Dendritic cell treated with granulocyte-macrophage colony-stimulating factor and Interleukin-4, amounts not matched to agents 40 ng/mL and 50 ng/mL, for 4 days (primary cell): ENCODE measurements around the gene SMIM3.
"Not testable (repeated sequence)": the region's sequence is repeated elsewhere in the genome, so short reads cannot be mapped to it uniquely, and the experiment has no call there.

Source experiments
- H3K27ac Mint-ChIP-seq: one replicate; pipeline ENCODE4 v1.8.0; 2022; ENCODE audit warnings: mild to moderate bottlenecking, mixed read lengths
- H3K27me3 Mint-ChIP-seq: one replicate; pipeline ENCODE4 v1.8.0; 2022; ENCODE audit warnings: mild to moderate bottlenecking, mixed read lengths
- H3K36me3 Mint-ChIP-seq: one replicate; pipeline ENCODE4 v1.8.0; 2022; ENCODE audit warnings: low read depth, mixed read lengths
- H3K4me1 Mint-ChIP-seq: one replicate; pipeline ENCODE4 v1.8.0; 2022; ENCODE audit warnings: low read depth, mixed read lengths
- H3K4me3 Mint-ChIP-seq: one replicate; pipeline ENCODE4 v1.8.0; 2022; ENCODE audit warnings: mild to moderate bottlenecking, moderate library complexity, mixed read lengths
- H3K9me3 Mint-ChIP-seq: one replicate; pipeline ENCODE4 v1.8.0; 2022; ENCODE audit warnings: mixed read lengths
- intact Hi-C: fragments of 100-400 bp; cut with micrococcal nuclease; formaldehyde crosslinking; loops from one replicate; pipeline ENCODE4 v1.15.0; 2022

The SMIM3 gene

GRCh38 chr5:150778517-150779396 is at the start of gene SMIM3:
TSS of gene SMIM3 (plus strand) at chr5:150778757. CDS start at chr5:150795441, 16,684 bp downstream.
- Mint-ChIP-seq H3K4me3 (peak within 1 kb of the TSS; percentile 100), H3K27ac (peak within 1 kb of the TSS; percentile 91), H3K36me3 (peaks cover 8% of the 10 kb centered on the region), H3K27me3 (no peaks in the 10 kb centered on the region), H3K4me1 (peaks cover 58% of the 10 kb centered on the region), H3K9me3 (no peaks in the 10 kb centered on the region)
- intact Hi-C loops = loop anchor here (2.0 kb wide), 3 partner anchors 20 to 218 kb away; partner anchors contain the start of gene DCTN4

- Mint-ChIP-seq H3K4me1 (peaks cover 23% of the 10 kb centered on the region), H3K27ac (peak overlapping the region; percentile 97), H3K36me3 (peaks cover 56% of the 10 kb centered on the region), H3K9me3 (no peaks in the 10 kb centered on the region), H3K27me3 (no peaks in the 10 kb centered on the region), H3K4me3 (no peak overlapping the region)
- intact Hi-C loops = no loop called here
Observed at GRCh38 chr5:150729859-150730258, 48.7 kb upstream of the SMIM3 start.

GRCh38 chr5:150731669-150732242 is 46.8 kb upstream of the SMIM3 start:
- Mint-ChIP-seq H3K9me3 (no peaks in the 10 kb centered on the region), H3K27me3 (no peaks in the 10 kb centered on the region), H3K4me1 (peaks cover 40% of the 10 kb centered on the region), H3K27ac (peak overlapping the region; percentile 97), H3K36me3 (peaks cover 69% of the 10 kb centered on the region), H3K4me3 (no peak overlapping the region)
- intact Hi-C loops = no loop called here

GRCh38 chr5:150734579-150735384 is 43.8 kb upstream of the SMIM3 start:
- intact Hi-C loops = loop anchor here (2.0 to 5.0 kb wide), 2 partner anchors 44 to 58 kb away; partner anchors contain the start of gene SMIM3
- Mint-ChIP-seq H3K27me3 (no peaks in the 10 kb centered on the region), H3K36me3 (peaks cover 79% of the 10 kb centered on the region), H3K27ac (peak overlapping the region; percentile 97), H3K4me1 (peaks cover 70% of the 10 kb centered on the region), H3K9me3 (no peaks in the 10 kb centered on the region), H3K4me3 (peak overlapping the region; percentile 82)

- Mint-ChIP-seq H3K4me1 (peaks cover 75% of the 10 kb centered on the region), H3K27ac (peak overlapping the region; percentile 63), H3K4me3 (no peak overlapping the region), H3K36me3 (peaks cover 89% of the 10 kb centered on the region), H3K27me3 (no peaks in the 10 kb centered on the region), H3K9me3 (no peaks in the 10 kb centered on the region)
- intact Hi-C loops = loop anchor here (5.0 kb wide), 1 partner anchor 53 kb away; no protein-coding TSS in a partner anchor
Observed at GRCh38 chr5:150738862-150739261, 39.7 kb upstream of the SMIM3 start.

GRCh38 chr5:150740992-150741391 is 37.6 kb upstream of the SMIM3 start:
- Mint-ChIP-seq H3K27me3 (no peaks in the 10 kb centered on the region), H3K36me3 (peaks cover 91% of the 10 kb centered on the region), H3K27ac (no peak overlapping the region), H3K4me1 (peaks cover 70% of the 10 kb centered on the region), H3K9me3 (no peaks in the 10 kb centered on the region), H3K4me3 (no peak overlapping the region)
- intact Hi-C loops = no loop called here

- H3K4me3 Mint-ChIP-seq = not testable (repeated sequence)
Observed at GRCh38 chr5:150742455-150743141, 36.0 kb upstream of the SMIM3 start.

GRCh38 chr5:150743142-150743488 is 35.4 kb upstream of the SMIM3 start:
- intact Hi-C loops, H3K9me3 Mint-ChIP-seq, H3K4me3 Mint-ChIP-seq, H3K27ac Mint-ChIP-seq, H3K27me3 Mint-ChIP-seq: not testable (repeated sequence)
- peaks cover 69% of the 10 kb centered on the region for H3K36me3 Mint-ChIP-seq
- peaks cover 51% of the 10 kb centered on the region for H3K4me1 Mint-ChIP-seq

More at GRCh38 chr5:150742455-150743141, 36.0 kb upstream of the SMIM3 start:
- peaks cover 56% of the 10 kb centered on the region for H3K4me1 Mint-ChIP-seq
- H3K27me3 Mint-ChIP-seq, intact Hi-C loops, H3K9me3 Mint-ChIP-seq, H3K27ac Mint-ChIP-seq: not testable (repeated sequence)
- H3K36me3 Mint-ChIP-seq = peaks cover 74% of the 10 kb centered on the region

GRCh38 chr5:150750469-150750868 is 28.1 kb upstream of the SMIM3 start:
- Mint-ChIP-seq H3K4me1 (peaks cover 18% of the 10 kb centered on the region), H3K4me3 (no peak overlapping the region)
- intact Hi-C loops = loop anchor here (5.0 kb wide), 1 partner anchor 33 kb away; no protein-coding TSS in a partner anchor

GRCh38 chr5:150751096-150751891 is 27.3 kb upstream of the SMIM3 start:
- intact Hi-C loops = loop anchor here (5.0 kb wide), 1 partner anchor 34 kb away; no protein-coding TSS in a partner anchor
- peaks cover 61% of the 10 kb centered on the region for H3K36me3 Mint-ChIP-seq
- H3K4me1 Mint-ChIP-seq = peaks cover 16% of the 10 kb centered on the region
- H3K4me3 Mint-ChIP-seq = no peak overlapping the region
- H3K27me3 Mint-ChIP-seq = no peaks in the 10 kb centered on the region
- H3K27ac Mint-ChIP-seq = no peak overlapping the region
- H3K9me3 Mint-ChIP-seq = no peaks in the 10 kb centered on the region

More at GRCh38 chr5:150750469-150750868, 28.1 kb upstream of the SMIM3 start:
- Mint-ChIP-seq H3K27ac (no peak overlapping the region), H3K9me3 (no peaks in the 10 kb centered on the region), H3K27me3 (no peaks in the 10 kb centered on the region), H3K36me3 (peaks cover 55% of the 10 kb centered on the region)

- no peaks in the 10 kb centered on the region for H3K27me3 Mint-ChIP-seq
- H3K4me1 Mint-ChIP-seq = peaks cover 24% of the 10 kb centered on the region
- intact Hi-C loops = loop anchor here (5.0 kb wide), 1 partner anchor 36 kb away; no protein-coding TSS in a partner anchor
- peaks cover 73% of the 10 kb centered on the region for H3K36me3 Mint-ChIP-seq
- H3K9me3 Mint-ChIP-seq = no peaks in the 10 kb centered on the region
- H3K4me3 Mint-ChIP-seq = no peak overlapping the region
- no peak overlapping the region for H3K27ac Mint-ChIP-seq
Observed at GRCh38 chr5:150753463-150753862, 25.1 kb upstream of the SMIM3 start.

GRCh38 chr5:150753863-150754262 is 24.7 kb upstream of the SMIM3 start:
- H3K9me3 Mint-ChIP-seq = no peaks in the 10 kb centered on the region
- no peak overlapping the region for H3K27ac Mint-ChIP-seq
- peaks cover 70% of the 10 kb centered on the region for H3K36me3 Mint-ChIP-seq
- no peak overlapping the region for H3K4me3 Mint-ChIP-seq
- intact Hi-C loops = loop anchor here (5.0 kb wide), 1 partner anchor 37 kb away; no protein-coding TSS in a partner anchor
- H3K27me3 Mint-ChIP-seq = no peaks in the 10 kb centered on the region
- peaks cover 24% of the 10 kb centered on the region for H3K4me1 Mint-ChIP-seq
